ENCODE data around the gene RGS10.
"Not testable (repeated sequence)": the region's sequence is repeated elsewhere in the genome, so short reads cannot be mapped to it uniquely, and the experiment has no call there.

Gene RGS10

GRCh38 chr10:119538632-119539358, 3.7 kb downstream of the RGS10 start:
- DNase-seq, result no peak

GRCh38 chr10:119537953-119538630, 4.4 kb downstream of the RGS10 start:
- no peak for DNase-seq

GRCh38 chr10:119536508-119537025, 6.0 kb downstream of the RGS10 start:
- no peak for DNase-seq

- no peak for DNase-seq
Measured at GRCh38 chr10:119535837-119536507, 6.5 kb downstream of the RGS10 start.

DNA sequence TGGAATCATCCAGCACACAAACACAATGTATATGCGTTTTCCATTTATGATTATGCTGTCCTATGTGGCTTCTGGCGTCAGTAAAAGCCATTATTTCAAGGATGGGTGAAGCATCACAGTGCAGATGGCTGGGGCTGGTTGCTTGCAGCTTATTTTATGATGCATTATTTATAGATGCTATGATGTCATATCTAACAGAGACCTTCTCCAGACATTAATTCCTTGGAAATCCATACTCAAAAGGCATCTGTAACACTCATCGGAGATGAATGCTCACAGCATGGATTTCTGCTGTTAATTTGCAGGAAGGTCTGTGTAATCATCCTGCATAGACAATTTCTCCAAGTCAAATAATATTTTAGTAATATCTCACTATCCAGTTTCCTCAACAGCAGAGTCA, 7.2 kb downstream of the RGS10 start:
- no peak for DNase-seq

GRCh38 chr10:119533473-119533872, 9.0 kb downstream of the RGS10 start:
- no peak for DNase-seq

- DNase-seq, result peak; percentile 34
Measured at GRCh38 chr10:119532791-119533190, 9.7 kb downstream of the RGS10 start.

- DNase-seq, result not testable (repeated sequence)
Measured at GRCh38 chr10:119532251-119532650, 10.3 kb downstream of the RGS10 start.

DNA sequence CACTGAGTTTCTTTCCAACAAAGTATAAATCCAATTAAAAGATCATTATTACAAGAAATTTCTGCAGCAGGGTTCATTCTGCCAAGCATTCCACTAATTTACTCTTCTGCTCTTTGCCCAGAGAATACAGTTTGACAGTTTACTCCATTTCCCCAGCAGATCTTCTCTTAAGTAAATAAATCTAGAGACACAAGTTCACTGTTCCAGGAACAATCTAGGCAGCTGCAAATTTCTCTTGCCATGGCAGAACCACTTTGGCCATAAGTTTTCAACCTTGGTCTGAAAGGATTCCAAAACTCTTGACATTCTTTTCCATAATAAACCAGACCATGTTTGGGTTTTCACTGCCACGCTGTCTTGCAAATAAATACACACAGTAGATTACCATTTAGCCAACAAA, 11.5 kb downstream of the RGS10 start:
- DNase-seq, result no peak

DNA sequence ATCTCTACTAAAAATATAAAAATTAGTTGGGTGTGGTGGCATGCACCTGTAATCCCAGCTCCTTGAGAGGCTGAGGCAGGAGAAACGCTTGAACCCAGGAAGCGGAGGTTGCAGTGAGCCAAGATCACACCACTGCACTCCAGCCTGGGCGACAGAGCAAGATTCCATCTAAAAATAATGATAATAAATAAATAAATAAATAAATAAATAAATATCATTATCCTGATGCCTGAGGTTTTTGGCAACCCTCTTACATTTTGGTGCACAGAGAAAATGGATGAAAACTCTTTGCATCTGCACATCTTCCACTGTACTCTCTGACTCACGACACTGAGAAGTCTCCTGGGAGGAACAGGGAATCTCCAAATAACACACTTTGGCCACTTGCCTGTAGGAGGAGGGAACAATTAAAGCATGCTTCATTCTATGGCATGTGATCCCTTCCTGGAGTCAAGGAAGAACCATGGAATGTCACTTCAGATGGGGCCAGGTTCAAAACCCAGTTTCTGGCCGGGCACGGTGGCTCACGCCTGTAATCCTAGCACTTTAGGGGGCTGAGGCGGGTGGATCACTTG, 13.8 kb downstream of the RGS10 start:
- not testable (repeated sequence) for DNase-seq

DNA sequence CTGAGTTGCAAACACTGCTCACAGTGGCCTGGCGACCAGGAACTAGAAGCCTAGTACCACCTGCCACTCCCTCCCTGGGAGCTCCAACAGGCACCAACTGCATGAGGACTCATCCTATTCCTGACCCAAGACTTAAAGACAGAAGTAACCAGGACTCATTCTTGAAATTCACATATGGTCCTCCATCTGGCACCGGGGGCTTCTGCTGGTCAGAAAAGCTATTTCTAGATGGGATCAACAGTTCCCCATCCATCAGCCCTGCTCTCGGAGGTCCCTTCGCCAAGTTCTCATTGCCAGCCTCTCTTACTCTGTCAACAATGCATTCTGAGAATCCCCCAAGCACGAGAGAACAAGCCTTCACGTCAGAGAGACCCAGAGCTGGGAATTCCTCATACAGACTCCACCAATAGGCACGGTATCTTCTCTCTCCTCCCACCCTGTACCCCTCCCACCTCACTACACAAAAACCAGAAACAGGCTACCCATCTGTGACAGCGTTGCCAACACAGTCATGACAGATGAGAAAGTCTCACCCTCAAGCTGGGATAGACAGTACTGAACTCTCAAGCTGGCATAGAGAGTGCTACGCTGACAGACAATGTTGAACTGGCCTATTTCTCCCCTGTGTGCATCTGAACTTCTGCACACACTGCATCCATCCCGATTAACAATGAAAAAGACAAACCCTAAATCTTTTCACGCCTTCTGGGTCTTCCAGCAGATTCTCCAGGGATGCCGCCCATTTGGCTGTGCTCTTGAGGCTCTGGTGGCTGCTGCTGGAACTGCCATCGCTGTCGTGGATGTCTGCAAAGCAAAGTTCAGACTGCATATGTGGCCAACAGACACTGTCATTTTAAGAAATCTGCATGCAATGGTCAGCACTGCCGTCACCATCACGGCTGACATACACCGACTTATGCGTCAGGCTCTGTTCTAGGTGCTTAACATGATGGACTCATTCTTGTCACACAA, 15.6 kb downstream of the RGS10 start:
- DNase-seq, result no peak

GRCh38 chr10:119526149-119526548, 16.4 kb downstream of the RGS10 start:
- no peak for DNase-seq

- DNase-seq, result no peak
Measured at GRCh38 chr10:119525116-119525515, 17.4 kb downstream of the RGS10 start.

DNA sequence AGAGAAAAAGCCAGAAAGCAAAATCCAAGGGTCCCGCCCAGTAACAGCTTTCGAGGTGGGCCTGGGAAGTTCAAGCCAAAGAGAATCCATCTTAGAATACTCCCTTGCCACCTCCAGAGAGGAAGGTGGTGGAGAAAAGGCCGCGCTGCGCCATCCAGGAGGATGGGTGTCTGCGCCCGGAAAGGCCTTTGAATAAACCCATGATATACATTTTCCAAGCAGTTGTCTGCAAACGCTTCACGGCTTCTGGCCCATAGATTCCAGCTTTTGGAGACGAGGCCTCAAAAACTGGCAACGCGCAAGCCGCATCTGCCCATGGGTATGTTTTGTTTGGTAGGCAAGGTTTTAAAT, 17.8 kb downstream of the RGS10 start:
- no peak for DNase-seq

GRCh38 chr10:119523895-119524719, 18.4 kb downstream of the RGS10 start:
- no peak for DNase-seq

GRCh38 chr10:119522747-119523426, 19.6 kb downstream of the RGS10 start:
- no peak for DNase-seq

- DNase-seq, result no peak
Measured at GRCh38 chr10:119521443-119522204, 20.9 kb downstream of the RGS10 start.

DNA sequence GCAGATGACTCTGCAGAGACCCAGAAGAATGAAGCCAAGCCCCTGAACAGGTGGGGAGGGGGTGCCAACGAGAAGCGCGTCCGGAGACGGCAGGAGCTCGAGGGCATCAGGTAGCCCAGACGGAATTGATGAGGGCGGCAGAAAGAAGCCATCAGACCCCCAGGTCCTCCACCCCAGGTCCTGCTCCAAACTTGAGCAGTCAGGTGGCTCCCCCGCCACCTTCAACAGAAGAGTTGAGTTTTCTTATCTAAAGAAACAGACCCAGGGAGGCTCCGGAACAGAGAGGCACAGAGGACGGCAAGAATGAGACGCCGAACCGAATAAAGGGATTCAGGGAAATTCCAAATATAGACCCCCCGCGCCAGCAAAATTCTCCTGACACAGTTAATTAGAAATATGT, 22.2 kb downstream of the RGS10 start:
- DNase-seq, result no peak

GRCh38 chr10:119518936-119519335, 23.6 kb downstream of the RGS10 start:
- no peak for DNase-seq

DNA sequence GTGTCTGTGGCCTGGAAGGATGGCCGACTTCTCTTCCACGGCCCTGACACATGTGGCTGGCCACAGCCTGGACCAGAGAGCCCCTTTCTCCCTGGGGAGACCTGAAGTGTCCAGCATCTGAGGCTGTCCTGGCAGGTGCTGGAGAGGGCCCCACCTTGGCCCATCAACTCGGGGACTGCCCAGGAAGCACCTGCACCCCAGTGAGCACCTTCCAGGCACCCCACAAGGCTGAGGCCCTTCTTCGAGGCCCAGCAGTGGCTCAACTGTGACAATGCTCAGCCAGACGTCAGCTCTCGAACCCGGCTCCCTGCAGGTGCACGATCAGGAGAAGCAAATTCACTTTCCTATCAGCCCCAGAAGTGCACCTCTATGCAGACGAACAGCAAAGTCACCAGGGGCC, 24.3 kb downstream of the RGS10 start:
- DNase-seq, result no peak

All from GF-D8 (cell line).